Fibroblast of villous mesenchyme (primary cell): Measurements from ENCODE around the gene MAST4. TPM values are rescaled to one million over a fixed set of nuclear protein-coding genes. Genes with fewer than 3 reads are reported as not detected.

Experiments used
- DNase-seq: peaks from one replicate; pipeline ENCODE4 v3.0.0-alpha.2; 2010; ENCODE audit warnings: low read depth
- H3K4me3 ChIP-seq: 2 replicates; pipeline ENCODE4 v1.5.1; 2011; ENCODE audit warnings: low read depth, mild to moderate bottlenecking, low read length
- CTCF ChIP-seq: IDR thresholded peaks from 2 replicates; pipeline ENCODE4 v1.5.1; 2012; ENCODE audit warnings: low read depth, mild to moderate bottlenecking, low read length; ENCODE audit not compliant: insufficient read depth
- total RNA-seq: library from RNA; depleted of rRNA; stranded (reverse); fragments of >200 nt; gene quantifications from 2 replicates; pipeline ENCODE4 v1.2.3, GENCODE V29; 2012

Gene MAST4
- total RNA-seq, 1 donor = 8.2 TPM

DNA sequence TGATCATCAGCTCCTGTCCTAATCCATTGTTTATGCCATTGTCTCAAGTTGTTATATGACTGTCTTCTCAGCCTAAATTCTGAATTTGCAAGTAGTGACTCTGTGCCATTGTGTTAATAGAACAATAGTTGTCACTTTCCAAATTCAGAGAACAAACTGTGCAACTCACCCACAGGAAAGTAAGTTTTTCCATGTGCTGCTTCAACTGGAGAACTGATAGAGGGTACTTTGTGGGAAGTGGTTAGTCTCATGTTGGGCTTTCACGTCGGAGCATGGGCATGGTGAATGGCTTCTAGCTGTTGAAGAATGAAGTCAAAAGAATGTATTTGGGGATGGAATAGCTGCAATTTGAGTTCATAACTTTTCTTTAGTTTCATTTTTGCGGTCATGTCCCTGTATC lies 454.4 kb downstream of the MAST4 start:
- no peak overlapping the region for H3K4me3 ChIP-seq
- peak; percentile 54 for DNase-seq
- TF ChIP-seq CTCF = no peak

GRCh38 chr5:67051164-67051563 lies 455.0 kb downstream of the MAST4 start:
- TF ChIP-seq CTCF = no peak
- H3K4me3 ChIP-seq = no peak overlapping the region
- no peak for DNase-seq

DNA sequence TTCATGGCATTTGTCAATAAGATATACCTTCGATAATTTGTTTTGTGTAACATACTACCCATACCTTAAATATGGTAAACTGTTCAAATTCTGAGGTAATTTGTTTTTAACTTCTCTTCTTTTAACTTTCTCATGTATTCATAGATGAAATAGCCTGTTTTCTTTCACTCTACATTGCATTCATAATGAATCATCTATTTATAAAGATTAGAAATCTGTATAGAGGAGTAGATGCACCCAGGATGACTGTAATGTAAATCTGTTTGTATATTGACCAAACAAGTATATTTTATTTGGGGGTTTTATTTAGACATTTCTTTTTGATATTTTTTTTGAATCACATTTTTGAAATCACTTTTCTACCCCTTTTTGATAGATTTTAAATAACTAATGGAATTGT lies 455.8 kb downstream of the MAST4 start:
- no peak for TF ChIP-seq CTCF
- no peak for DNase-seq
- no peak overlapping the region for H3K4me3 ChIP-seq

DNA sequence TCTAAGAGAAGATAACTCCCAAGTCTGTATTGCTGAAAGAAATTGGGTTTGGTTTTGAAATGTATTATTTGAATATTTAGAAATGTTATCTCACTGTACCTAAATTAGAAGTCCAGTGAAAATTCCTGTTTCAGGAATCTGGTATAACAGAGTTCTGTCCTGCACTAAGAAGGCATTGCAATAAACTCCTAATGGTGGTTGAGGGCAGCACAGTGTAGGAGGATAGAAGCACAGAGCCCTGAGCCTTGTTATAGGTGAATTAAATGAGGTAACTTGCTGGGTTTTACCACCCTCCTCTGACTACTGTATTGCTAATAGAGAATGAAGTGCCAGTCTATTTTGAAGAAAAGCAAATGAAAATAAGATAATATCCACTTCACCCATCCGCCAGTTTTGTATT lies 457.0 kb downstream of the MAST4 start:
- no peak for DNase-seq
- no peak for TF ChIP-seq CTCF
- H3K4me3 ChIP-seq = no peak overlapping the region

GRCh38 chr5:67058998-67059743 lies 463.0 kb downstream of the MAST4 start:
- H3K4me3 ChIP-seq = no peak overlapping the region
- no peak for DNase-seq
- no peak for TF ChIP-seq CTCF

GRCh38 chr5:67059744-67060490 lies 463.7 kb downstream of the MAST4 start:
- DNase-seq = peak; percentile 74
- no peak overlapping the region for H3K4me3 ChIP-seq
- TF ChIP-seq CTCF = no peak
